ENCODE measurements around the gene CDYL2.

Gene CDYL2

DNA sequence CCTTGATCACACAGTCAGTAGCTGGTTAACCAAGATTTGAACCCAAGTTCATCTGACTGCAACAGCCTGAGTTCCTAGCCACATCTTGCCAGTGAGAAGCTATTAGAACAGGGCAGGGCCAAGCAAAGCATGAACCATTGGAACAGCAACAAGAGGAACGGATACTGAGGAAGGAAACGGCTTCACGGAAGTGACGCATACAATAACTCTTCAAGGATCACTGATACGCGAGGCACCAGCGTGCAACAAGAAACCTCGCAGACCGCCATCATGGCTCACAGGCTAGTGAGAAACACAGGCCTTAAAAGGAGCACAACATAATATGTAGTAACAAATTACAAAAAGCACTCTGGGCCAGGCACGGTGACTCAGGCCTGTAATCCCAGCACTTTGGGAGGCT lies 114.9 kb downstream of the CDYL2 start:
- TF ChIP-seq, protein P1, sequence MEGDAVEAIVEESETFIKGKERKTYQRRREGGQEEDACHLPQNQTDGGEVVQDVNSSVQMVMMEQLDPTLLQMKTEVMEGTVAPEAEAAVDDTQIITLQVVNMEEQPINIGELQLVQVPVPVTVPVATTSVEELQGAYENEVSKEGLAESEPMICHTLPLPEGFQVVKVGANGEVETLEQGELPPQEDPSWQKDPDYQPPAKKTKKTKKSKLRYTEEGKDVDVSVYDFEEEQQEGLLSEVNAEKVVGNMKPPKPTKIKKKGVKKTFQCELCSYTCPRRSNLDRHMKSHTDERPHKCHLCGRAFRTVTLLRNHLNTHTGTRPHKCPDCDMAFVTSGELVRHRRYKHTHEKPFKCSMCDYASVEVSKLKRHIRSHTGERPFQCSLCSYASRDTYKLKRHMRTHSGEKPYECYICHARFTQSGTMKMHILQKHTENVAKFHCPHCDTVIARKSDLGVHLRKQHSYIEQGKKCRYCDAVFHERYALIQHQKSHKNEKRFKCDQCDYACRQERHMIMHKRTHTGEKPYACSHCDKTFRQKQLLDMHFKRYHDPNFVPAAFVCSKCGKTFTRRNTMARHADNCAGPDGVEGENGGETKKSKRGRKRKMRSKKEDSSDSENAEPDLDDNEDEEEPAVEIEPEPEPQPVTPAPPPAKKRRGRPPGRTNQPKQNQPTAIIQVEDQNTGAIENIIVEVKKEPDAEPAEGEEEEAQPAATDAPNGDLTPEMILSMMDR (conservative IDR thresholded peaks at IDR 0.05; ENCODE audit: low read length), result no peak
- DNase-seq (ENCODE audit: low read depth), result no peak
- H3K4me3 ChIP-seq (ENCODE audit: low read length), result no peak overlapping the region

DNA sequence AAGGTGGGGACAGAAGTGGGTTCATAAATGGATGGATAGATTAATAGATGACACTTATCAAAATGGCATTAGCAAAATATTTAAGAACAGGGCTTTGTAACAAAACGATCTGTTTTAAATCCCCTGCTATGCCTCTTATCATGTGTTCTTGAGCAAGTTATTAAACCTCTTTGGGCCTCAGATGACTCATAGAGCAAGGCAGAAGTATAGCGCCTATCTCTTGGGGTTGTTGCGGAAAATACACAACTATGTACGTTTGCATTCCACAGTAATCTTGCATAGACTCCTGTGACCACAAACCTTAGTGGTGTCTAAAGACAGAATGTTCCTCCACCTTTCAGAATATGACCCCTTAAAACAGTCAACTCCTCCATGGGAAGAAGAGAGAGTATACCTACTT lies 116.8 kb downstream of the CDYL2 start:
- H3K4me3 ChIP-seq (ENCODE audit: low read length), result no peak overlapping the region
- TF ChIP-seq, protein P1 (conservative IDR thresholded peaks at IDR 0.05; ENCODE audit: low read length), result no peak
- no peak for DNase-seq (ENCODE audit: low read depth)

DNA sequence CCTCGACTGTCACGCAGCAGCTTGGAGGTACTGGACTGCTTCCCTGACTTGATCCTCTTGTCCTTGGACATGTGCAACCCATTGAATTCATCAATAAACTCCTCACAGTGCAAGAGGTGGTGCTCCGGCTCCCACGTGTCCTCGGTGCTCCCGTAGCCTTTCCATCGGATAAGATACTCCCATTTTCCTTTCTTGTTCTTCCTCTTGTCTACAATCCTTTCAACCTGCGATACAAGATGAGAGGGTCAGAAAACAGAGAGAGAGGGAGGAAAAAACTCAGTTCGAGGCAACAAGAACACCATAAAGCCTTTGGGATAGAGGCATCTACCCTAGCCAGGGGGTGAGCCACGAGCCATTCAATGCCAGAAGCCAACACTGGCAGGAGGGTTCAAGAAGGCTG lies 119.5 kb downstream of the CDYL2 start:
- TF ChIP-seq, protein P1 (conservative IDR thresholded peaks at IDR 0.05; ENCODE audit: low read length), result no peak
- H3K4me3 ChIP-seq (ENCODE audit: low read length), result no peak overlapping the region
- DNase-seq (ENCODE audit: low read depth), result no peak

DNA sequence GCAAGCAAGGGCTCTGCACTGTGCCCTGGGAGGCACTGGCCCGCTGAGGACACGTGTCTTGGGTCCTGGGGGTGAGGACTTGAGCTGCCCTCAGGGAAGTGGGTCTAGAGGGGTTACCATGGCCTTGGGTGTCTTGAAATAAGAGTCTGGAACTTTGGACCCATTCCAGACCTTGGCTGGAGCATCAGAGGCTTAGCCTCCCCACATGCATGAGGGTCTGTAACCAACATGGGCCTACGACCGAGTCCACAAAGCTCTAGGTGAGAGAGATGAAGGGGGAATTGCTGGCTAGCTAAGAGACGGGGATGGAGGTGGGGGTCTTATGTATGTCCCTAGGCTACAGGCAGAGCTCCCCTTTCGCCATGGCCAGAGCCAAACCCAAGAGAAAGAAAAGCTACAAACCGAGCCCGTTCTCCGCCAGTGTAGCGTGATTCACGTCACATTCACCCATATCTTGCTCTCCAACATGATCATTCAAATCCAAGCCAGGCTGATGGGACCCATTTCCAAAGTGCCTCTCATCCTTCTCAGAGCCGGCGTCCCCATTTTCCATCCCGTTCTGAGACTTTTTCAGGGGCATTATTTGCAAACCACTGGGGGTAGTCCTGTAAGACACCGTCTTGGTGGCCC lies 120.1 kb downstream of the CDYL2 start:
- H3K4me3 ChIP-seq (ENCODE audit: low read length), result no peak overlapping the region
- TF ChIP-seq, protein P1 (conservative IDR thresholded peaks at IDR 0.05; ENCODE audit: low read length), result no peak
- no peak for DNase-seq (ENCODE audit: low read depth)

DNA sequence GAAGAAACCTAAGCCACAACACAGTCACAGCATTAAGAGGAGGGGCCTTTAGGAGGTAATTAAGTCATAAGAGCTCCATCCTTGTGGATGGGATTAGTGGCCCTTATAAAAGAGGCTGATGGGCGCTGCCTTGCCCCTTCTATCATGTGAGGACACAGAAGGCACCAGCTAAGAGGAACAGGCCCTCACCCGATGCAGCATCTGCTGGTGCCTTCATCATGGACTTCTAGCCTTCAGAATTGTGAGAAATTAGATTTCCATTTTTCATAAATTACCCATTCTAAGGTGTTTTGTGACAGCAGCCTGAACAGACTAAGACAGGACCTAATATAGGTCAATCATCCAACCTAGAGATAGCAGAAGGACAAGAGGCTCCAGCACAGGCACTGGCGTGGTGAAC lies 120.8 kb downstream of the CDYL2 start:
- no peak overlapping the region for H3K4me3 ChIP-seq (ENCODE audit: low read length)
- DNase-seq (ENCODE audit: low read depth), result no peak
- TF ChIP-seq, protein P1 (conservative IDR thresholded peaks at IDR 0.05; ENCODE audit: low read length), result no peak

DNA sequence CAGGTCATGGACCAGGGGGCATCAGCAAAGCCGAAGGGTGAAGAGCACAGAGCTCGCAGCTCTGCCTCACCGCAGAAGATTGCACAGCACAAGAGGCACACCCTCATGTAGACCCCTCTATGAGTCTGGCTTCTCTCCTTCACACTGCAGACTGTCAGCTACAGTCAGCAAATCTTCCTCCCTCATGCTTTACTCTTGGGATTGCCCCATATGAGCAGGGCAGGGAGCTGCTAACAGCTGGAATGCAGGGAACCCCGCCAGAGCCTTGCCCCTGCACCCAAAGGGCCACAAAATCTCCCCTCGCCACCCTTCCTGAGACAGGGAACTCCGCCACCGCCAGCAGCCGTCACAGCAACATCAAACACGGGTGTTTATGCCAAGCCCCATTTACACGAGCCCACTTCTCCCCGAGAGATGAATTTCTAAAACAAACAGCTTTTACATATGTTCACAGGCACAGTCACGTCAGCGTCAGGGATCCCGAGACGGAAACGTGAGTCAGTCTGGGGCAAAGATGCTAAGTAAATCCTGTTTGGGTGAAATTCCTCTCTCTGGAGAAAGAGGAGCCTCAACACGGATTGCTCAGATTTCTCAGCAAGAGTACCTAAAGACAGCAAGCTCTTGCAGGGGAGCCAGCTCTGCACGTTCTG lies 121.9 kb downstream of the CDYL2 start:
- TF ChIP-seq, protein P1 (conservative IDR thresholded peaks at IDR 0.05; ENCODE audit: low read length), result no peak
- peak overlapping the region; percentile 50 for H3K4me3 ChIP-seq (ENCODE audit: low read length)
- peak; percentile 80 for DNase-seq (ENCODE audit: low read depth)

DNA sequence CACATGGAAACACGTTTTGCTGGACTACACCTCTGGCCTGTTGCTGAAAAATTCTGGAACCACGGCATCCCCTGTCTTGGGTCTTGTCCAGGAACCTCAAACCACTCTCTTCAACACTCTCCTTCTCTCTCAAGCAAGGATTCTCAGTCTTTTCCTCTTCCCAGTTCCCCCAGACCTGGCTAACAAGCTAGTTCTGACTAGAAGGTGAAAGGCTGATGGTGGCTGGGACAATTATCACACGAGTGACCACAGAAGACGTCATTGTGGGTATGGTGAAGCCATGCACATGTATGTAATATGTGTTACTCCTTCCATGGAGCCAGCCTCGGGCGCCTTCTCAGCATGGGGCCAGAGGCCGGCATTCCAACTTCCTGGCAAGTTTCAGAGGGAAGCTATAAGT lies 123.0 kb downstream of the CDYL2 start:
- TF ChIP-seq, protein P1 (conservative IDR thresholded peaks at IDR 0.05; ENCODE audit: low read length), result no peak
- no peak for DNase-seq (ENCODE audit: low read depth)
- no peak overlapping the region for H3K4me3 ChIP-seq (ENCODE audit: low read length)
